ENCODE results near the gene SCAI.
"Not testable (repeated sequence)": the region's sequence is repeated elsewhere in the genome, so short reads cannot be mapped to it uniquely, and the experiment has no call there.

The SCAI gene

DNA sequence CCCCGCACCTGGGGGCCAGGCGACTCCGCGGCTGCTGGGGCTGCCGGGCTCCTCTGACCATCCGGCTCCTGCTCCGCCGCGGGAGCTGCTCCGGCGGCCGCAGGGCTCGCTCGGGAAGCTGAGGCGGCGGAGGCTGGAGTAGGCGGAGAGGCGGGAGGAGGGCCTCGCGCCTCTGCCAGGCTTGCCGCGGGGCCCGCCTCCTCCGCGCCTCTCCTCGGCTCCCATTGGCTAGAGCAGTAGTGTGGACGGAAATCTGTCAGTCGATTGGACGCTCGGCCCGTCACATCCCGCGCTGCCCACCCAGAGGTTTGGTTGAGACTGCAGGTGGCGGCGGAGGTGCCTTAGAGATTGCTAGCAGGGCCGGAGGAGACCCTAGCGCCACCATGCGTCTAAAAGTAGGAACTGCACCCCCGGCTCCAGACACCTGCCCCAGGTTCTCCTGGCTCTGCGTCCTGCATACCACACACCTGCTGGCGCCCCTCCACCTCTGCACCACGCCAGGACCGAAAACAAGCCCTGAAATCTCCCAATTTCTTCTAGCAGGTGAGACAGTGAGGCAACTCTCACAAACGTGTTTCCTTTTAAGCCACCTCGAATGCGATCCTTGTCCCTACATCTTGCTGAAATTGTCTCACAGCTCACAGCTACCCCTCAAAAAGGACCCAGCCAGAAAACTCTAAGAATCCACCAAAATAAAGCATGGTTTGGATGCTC, at the start of gene SCAI:
TSS of gene SCAI (minus strand) at position 152 of the 714 bp plus-strand sequence. CDS start at position 61, 91 bp downstream.
- DNase-seq = peak; percentile 88 to 92

DNA sequence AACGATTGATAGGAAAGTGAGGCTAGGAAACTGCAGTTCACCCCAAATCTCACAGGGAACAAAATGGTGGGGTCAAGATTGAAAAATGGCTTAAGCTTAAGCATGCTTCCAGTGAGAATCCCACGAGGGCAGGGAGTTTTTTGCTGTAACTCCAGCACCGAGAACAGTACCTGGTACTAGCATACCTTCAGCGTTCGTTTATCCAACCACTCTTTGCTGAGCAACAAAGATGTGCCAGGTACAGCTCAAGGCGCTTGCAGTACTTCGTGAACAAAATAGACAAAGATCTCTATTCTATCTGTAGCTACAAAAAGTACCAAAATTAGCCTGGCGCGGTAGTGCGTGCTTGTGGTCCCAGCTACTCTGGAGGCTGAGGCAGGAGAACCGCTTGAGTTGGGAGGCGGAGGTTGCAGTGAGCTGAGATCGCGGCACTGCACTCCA, 47.1 kb upstream of the SCAI start:
- DNase-seq = no peak

DNA sequence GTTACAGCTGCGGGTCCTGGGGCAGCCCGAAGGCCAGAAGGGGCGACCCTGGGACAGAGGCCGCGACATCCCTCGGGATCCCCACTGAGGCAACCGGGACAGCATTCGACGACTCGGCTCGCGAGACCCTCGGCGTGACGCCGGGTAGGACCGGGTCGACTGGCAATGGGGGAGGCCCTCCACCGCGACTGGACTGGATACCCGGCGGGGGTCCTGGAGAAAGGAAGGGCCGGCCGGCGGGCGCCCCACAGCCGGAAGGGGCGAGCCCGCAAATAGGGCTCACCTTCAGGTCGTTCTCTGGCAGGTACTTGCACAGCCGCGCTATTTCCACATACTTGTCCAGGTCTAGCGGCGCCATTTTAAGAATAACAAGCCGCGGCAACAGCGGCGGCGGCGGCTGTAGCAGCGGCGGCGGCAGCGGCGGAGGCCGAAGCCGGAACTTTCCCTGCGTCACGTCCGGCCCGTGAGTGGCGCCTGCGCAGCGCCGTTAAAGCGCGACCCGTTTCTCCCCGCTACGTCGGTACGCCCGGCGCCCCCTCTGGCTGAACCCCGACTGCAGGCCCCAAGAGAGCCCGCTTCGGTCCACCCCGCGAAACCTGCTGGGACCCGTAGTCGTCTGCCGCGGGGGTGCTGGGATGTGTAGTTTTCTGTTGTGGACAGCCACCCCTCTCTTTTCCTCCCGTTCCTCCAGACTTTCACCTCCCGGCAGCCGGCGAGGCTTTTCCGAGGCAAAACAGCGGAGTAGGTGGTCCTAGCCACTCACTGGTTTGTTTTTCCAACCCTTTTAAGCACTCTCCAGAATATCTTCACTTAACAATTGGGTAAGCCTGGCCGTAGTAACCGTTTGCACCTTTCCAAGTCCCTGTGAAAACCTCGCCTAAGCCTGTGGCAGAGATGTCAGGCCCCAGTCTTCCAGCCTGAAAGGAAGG, 46.3 kb upstream of the SCAI start, which contains the start of gene PPP6C:
TSS of gene PPP6C (minus strand) at position 443 of the 929 bp plus-strand sequence. CDS start at position 358, 85 bp downstream.
- peak; percentile 43 to 79 for DNase-seq

DNA sequence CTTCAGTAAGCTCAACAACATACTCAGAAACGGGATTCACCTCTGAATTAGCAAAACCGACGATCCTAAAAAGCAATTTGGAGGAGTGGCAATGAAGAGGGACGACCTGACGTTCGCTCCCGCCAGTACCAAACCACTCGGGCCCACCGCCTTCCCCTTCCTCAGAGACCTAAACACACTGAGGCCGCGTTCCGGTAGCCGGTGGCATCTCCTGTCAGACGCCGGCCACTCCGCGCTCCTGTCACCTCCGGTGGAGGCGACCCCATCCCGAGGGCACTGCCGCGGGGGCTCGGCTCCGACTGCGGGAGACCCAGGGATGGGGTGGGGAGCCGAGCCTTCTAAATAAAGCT, 45.7 kb upstream of the SCAI start:
- no peak for DNase-seq

DNA sequence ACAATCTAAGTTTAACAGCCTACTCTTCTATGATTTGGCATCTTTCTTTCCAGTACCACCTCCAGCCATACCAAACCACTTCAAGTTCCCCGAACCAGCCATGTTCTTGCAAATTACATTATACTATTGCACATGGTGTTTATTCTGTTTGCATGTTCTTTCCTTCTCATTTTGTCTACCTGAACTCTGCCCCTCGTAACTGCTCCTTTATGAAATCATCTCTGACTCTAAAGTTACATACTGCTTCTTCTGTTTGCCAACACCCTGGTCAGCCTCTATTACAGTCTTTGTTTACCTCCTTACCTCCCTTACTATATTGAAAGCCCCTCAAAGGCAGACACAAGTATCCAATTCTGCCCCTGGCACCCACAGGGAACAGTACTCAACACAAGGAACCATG, 40.2 kb upstream of the SCAI start:
- DNase-seq = no peak

DNA sequence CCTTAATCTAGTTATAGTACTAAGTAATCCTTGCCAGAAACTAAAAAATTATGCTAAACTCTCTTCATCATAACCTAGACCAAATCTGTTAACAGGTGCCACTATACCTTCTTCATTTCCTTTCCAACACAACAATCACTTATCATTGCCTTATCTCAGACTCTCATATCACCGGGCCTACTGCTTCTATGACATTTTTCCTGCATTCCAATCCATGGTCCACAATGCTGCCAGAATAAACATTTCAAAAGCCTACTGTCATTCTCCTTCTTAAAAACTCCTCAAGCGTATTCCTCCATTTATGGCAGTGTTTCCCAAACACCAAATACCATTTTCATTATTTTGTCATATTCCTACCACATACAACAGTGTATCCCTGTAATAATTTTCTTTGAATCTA, 39.7 kb upstream of the SCAI start:
- DNase-seq = no peak

DNA sequence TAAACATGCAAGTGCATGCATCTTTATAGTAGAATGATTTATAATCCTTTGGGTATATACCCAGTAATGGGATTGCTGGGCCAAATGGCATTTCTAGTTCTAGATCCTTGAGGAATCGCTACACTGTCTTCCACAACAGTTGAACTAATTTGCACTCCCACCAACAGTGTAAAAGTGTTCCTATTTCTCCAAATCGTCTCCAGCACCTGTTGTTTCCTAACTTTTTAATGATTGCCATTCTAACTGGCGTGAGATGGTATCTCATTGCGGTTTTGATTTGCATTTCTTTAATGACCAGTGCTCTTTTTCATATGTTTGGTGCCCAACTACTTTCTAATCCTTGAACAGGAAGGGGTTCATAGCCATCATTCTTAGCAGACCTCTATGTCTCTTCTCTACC, 38.4 kb upstream of the SCAI start:
- not testable (repeated sequence) for DNase-seq

DNA sequence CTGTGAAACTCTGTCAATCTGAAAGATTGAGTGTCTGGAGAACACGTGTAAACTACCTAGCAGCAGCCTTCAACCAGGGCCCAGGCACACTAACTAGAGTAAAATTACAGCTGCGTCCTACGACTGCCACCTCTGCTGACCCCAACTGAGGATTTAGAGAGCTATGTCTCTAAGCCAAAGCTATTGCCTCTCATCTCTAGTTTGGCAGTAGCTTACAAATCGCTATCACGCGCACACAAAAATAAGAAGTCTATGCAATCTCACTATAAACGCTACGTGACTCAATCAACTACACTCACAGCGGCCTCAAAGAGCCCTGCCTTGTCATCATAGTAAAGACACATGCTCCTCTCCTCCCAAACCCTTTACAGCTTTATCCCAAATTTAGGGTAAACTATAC, 37.5 kb upstream of the SCAI start:
- DNase-seq = no peak

DNA sequence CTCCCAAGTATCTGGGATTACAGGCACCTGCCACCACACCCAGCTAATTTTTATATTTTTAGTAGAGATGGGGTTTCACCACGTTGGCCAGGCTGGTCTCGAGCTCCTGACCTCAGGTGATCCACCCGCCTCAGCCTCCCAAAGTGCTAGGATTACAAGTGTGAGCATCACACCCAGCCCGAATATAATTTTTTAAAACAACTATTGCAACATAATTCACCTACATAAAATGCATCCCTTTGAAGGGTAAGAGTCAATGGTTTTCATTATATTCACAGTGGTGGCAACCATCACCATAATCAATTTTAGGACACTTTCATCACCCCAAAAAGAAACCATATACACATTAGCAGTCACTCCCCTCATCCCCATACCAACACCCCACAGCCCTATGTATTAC, 36.4 kb upstream of the SCAI start:
- not testable (repeated sequence) for DNase-seq

DNA sequence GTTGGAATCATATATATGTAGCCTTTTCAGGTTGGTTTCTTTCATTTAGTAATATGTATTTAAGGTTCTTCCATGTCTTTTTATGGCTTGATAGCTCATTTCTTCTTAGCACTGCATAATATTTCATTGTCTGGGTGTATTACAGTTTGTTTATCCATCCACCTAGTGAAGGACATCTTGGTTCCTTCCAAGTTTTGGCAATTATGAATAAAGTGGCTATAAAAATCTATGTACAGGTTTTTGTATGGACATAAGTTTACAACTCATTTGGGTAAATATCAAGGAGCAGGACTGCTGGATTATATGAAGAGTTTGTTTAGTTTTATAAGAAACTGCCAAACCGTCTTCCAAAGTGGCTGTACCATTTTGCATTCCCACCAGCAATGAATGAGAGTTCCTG, 34.6 kb upstream of the SCAI start:
- DNase-seq = no peak

DNA sequence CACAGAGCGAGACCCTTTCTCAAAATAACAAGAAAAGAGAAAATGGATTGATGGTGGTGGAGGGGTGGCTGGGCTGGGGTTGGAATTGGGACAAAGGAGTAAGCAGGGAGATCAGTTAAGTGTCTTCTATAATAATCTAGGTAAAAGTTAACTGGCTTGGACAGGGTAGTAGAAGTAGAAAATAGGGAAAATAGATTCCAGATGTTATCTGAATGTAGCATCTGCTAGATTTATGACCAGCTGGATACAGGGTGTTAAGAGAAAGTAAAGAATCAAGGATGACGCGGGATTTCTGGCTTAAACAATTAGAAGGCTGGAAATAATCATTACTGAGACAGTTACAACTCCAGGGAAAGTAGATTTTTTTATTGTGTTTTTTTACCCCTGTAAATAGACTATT, 33.3 kb upstream of the SCAI start:
- no peak for DNase-seq

DNA sequence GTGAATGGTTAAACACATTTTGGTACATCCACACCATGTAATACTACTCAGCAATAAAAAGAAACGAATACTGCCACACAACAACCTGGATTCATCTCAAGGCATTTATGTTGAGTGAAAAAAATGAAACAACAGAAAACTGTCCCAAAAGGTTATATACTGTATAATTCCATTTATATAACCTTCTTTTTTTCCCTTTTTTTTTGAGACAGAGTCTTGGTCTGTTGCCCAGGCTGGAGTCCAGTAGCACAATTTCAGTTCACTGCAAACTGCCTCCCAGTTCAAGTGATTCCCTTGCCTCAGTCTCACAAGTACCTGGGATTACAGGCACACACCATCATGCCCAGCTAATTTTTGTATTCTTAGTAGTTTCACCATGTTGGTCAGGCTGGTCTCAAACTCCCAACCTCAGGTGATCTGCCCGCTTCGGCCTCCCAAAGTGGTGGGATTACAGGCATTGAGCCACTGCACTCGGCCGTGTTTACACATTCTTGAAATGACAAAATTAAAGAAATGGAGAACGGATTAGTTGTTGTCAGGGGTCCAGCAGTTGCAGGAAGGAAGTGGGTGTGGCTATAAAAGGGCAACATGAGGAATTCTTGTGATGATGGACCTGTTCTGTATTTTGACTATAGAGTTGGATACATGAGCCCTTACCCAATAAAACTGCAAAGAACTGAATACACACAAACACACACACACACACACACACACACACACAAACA, 28.9 kb upstream of the SCAI start:
- no peak for DNase-seq

DNA sequence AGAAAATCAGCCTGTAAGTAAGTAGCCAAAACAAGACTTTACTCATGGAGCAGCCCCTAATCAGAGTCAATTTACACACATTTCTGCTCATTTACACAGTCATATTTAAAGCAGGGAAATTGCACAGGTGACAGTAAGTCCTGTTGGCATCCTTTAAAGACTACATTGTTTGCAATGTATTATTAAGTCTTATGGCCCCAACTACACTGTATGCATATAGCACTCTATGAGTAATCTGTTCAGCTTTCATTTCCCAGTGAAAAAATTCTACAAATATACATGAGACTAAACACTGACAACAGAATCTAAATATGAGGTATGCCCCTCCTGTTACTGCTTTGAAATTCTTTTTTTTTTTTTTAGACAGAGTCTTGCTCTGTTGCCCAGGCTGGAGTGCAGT, 26.6 kb upstream of the SCAI start:
- no peak for DNase-seq

DNA sequence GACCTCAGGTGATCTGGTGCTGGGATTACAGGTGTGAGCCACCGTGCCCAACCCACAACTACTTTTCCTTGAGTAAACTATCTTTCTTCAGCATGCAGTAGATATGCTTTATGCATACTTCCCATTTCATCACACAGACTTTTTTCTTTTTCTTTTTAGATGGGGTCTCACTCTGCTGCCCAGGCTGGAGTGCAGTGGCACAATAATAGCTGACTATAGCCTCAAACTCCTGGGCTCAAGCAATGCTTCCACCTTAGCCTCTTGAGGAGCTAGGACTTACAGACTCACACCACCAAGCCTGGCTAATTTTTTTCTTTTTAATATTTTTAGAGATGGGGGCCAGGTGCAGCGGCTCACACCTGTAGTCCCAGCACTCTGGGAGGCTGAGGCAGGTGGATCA, 23.4 kb upstream of the SCAI start:
- DNase-seq = no peak

DNA sequence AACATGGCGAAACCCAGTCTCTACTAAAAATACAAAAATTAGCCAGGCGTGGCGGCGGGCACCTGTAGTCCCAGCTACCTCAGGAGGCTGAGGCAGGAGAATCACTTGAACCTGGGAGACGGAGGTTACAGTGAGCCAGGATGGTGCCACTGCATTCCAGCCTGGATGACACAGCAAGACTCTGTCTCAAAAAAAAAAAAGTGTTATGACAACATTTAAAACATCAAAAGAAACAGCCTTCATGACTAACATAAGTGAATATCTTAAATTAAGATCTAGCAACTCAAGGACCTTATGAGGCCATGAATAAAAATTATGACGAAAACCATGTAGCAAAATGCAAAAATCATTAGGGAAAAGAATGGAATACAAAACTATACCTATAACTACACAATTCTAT, 19.6 kb upstream of the SCAI start:
- not testable (repeated sequence) for DNase-seq

DNA sequence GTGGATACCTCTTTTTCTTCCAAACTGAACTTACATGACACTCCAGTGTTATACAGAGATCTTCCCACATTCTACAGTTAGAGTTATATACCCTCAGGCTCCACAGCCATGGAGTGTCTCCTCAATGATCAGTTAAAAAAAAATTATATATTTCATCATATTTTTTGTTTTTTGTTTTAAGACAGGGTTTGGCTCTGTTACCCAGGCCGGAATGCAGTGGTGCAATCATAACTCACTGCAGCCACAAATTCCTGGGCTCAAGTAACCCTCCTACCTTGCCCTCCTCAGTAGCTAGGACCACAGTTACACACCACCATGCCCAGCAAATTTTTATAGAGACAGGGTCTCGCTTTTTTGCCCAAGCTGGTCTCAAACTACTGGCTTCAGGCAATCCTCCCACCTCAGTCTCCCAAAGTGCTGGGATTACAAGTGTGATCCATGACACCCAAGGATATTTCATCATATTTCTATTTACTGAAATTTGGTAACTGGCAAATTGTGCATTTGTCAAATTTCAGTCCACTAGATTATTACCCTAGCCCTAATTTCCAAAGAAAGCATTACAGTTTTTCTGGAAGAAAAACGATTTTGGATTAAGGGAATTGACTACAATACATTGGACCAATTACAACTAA, 18.1 kb upstream of the SCAI start:
- DNase-seq = no peak

DNA sequence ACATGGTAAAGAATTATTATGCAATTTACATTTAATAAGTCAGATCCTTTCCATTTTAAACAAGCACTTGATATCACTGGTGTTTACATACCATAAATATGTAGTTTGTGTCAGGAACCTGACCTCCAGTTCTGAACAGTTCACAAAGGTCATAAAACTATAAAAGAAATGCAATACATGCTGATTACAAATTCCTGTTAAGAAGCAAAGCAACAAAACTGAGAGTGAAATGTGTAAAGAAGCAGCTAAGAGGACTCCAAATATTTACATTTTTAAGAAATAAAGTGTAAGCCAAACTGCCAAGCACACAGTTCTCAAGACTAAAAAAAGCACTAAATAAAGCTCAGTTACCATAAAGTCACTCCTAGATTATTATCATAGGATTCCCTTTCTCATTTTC, 17.4 kb upstream of the SCAI start:
- no peak for DNase-seq

DNA sequence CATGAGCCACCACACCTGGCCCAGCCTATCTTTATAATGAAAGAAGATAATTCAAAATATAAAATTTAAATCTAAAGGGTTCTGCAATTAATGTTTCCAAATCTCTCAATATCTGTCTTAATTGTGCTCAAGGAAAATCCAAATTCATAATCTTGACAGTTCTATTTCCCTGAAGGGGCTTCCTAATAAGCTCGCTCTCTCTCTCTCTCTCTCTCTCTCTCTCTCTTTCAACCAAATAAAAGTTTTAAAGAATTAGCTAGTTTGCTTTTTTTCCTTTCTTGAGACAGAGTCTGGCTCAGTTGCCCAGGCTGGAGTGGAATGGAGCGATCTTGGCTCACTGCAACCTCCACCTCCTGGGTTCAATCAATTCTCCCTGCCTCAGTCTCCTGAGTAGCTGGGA, 13.2 kb upstream of the SCAI start:
- DNase-seq = no peak

DNA sequence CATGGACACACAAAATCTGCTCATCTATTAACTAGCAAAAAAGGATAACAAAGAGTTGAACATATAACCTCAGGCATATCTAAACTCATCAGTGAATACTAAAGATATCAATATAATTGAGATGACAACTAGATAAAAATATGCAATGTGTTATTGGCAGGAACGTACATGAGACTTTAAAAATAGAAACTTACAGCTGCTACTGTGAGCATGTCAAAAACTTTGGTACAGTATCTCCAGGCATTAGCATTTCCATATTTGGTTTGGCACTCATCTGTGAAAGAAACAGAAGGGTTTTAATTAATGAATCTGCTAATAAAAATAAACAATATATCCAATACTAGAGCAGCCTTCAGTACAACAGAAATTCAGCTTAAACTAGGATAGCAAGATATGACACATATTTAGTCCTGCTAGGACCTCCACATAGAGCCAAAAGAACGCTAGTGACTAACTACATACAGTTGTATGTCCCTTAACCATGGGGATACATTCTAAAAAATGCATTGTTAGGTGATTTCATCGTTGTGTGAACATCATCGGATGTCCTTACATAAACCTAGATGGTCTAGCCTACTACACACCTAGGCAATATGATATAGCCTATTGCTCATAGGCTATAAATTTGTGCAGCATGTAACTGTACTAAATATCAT, 10.5 kb upstream of the SCAI start:
- no peak for DNase-seq

DNA sequence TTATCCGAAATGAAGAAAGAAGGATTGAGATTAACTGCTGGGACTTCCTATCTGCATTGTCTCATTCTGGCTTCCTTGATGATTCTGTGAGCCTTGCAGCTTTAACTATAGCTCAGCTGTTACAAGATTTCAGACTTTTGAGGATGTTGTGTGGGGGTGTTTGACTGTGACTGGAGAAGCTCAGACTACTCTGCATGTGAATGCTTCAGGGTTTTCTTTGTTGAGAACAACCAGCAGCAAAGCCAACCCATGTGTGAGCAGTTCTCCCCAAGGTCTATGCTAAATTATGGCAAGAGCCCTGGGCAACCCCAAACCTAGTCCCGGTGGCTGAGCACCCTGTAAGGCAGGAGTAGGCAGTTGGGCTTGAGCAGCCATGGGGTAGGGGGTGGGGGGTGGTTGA, 8.4 kb upstream of the SCAI start:
- DNase-seq = no peak

DNA sequence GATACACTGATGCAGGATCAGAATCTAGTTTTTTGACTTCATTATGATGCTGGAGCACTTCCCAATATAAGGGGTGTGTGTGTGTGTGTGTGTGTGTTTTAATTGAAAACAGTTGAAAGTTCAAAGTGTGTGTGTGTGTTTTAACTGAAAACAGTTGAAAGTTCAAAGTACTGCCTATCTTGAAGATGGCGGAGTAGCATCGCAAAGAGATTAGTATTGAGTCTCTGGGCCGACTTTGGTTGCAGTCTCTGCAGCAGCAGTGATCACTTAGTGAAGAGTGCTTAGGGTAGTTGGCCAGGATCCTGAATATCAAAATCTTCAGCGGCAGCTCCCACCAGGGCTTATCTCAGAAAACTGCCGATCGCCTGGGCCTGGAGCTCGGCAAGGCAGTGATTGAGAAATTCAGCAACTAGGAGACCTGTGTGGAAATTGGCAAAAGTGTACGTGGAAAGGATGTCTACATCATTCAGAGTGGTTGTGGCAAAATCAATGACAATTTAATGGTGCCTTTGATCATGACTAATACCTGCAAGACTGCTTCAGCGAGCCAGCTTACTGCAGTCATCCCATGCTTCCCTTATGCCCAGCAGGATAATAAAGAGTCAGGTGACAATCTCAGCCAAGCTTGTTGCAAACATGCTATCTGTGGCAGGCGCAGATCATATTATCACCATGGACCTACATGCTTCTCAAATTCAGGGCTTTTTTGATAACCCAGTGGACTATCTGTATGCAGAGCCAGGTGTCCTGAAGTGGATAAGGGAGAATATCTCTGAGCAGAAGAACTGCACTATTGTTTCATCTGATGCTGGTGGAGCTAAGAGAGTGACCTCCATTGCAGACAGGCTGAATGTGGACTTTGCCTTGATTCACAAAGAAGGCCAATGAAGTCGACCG, 7.3 kb upstream of the SCAI start:
- no peak for DNase-seq
